ENCODE data around the gene MYO1D.

MYO1D gene

DNA sequence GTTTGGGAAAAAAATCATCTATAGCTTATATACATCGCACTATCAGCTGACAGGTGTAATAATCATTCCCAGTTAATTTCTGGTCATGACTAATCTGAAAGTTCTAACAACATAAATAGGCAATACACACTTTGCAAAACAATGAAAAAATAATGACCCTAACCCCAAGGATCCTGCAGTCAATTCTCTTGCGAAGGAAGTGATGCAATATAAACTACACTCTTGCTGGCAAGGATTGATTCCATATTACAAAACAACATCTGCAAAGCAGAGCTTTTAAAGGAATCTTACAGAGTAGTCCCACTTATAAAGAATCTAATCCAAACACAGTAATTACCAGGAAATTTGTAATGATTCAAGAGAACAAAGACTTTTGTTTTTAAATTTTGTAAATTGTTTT is 73.4 kb downstream of the MYO1D start:
- DNase-seq (ENCODE audit: extremely low read depth, low read depth), result peak; percentile 32
- TF ChIP-seq, protein P1, sequence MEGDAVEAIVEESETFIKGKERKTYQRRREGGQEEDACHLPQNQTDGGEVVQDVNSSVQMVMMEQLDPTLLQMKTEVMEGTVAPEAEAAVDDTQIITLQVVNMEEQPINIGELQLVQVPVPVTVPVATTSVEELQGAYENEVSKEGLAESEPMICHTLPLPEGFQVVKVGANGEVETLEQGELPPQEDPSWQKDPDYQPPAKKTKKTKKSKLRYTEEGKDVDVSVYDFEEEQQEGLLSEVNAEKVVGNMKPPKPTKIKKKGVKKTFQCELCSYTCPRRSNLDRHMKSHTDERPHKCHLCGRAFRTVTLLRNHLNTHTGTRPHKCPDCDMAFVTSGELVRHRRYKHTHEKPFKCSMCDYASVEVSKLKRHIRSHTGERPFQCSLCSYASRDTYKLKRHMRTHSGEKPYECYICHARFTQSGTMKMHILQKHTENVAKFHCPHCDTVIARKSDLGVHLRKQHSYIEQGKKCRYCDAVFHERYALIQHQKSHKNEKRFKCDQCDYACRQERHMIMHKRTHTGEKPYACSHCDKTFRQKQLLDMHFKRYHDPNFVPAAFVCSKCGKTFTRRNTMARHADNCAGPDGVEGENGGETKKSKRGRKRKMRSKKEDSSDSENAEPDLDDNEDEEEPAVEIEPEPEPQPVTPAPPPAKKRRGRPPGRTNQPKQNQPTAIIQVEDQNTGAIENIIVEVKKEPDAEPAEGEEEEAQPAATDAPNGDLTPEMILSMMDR (IDR thresholded peaks at IDR 0.05; ENCODE audit: low read depth, low read length, missing control alignments), result no peak
- H3K4me3 ChIP-seq (replicated peaks; ENCODE audit: low read depth, low read length), result no peak overlapping the region

DNA sequence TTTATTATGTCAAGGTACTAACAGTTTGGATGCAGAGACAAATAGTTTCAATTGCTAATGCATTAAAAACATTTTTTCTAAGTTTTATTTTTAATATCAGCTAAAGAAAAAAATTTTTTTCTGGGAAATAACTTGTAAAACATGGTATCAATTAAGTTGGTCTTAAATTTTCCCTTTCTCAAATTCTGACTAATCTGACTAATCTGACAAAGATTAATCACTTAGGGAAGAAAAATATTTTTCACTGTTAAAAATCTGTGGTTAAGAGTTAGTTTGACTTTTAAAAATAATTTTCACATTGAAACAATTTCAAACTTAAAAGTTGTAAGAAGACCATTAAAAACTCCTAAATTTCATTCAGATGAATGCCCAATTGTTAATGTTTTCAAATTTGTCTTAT is 74.6 kb downstream of the MYO1D start:
- no peak overlapping the region for H3K4me3 ChIP-seq (replicated peaks; ENCODE audit: low read depth, low read length)
- DNase-seq (ENCODE audit: extremely low read depth, low read depth), result no peak
- TF ChIP-seq, protein P1 (IDR thresholded peaks at IDR 0.05; ENCODE audit: low read depth, low read length, missing control alignments), result no peak

DNA sequence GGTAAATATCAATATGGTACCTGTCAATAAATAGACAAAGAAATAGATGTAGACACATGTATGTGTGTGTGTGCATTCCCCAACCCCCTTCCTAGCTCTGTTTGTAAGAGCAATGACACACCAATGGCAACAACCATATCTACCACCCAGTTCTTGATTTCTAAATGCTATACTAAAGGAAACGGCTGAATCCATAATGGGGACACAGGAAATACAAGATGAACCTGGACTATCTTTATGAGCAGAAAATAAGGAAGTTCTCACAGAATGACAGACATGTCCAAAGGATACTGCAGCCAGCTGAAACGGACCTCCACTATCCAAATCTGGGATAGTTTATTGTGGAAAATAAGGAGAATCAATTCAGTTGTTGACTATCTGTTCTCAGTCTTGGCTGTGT is 75.3 kb downstream of the MYO1D start:
- no peak for DNase-seq (ENCODE audit: extremely low read depth, low read depth)
- H3K4me3 ChIP-seq (replicated peaks; ENCODE audit: low read depth, low read length), result no peak overlapping the region

DNA sequence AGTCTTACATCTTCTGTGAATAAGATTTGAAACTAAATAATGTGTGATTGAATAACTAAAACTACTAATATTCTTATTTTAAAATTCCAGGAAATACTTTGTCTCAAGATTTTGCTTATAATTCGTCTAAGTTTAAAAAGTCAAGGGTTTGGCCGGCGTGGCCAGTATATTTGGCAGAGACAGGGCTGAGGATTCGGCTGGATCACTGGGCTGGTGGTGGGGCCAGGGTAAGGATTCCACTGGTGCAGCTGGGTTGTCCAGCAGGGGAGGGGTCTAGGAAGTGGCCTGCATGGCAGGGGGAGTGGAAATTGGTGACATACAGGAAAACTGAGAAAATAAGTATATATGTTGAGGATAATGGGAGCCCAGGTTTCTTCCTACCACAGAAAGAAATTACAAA is 75.7 kb downstream of the MYO1D start:
- DNase-seq (ENCODE audit: extremely low read depth, low read depth), result no peak
- no peak overlapping the region for H3K4me3 ChIP-seq (replicated peaks; ENCODE audit: low read depth, low read length)
- TF ChIP-seq, protein P1 (IDR thresholded peaks at IDR 0.05; ENCODE audit: low read depth, low read length, missing control alignments), result no peak

More for the DNA sequence above, 75.3 kb downstream of the MYO1D start:
- TF ChIP-seq, protein P1 (IDR thresholded peaks at IDR 0.05; ENCODE audit: low read depth, low read length, missing control alignments), result no peak

DNA sequence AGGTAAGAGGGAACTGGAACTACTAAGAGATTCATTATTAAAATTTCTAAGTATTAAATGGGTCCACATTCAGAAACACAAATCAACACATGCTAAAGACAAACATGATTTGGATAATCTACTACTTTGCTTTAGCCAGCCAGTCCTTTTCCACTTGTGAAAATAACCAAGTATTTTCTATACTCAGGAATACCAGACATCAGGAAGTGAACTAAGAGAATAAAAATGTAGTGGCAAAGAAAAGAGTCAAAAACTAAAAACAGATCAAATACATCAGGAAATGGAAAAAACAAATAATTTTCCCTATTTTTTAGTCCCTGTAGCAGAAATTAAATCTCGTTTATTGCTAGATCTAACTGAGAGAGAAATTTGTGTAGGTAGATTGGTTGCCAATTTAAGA is 78.0 kb downstream of the MYO1D start:
- no peak for DNase-seq (ENCODE audit: extremely low read depth, low read depth)
- TF ChIP-seq, protein P1 (IDR thresholded peaks at IDR 0.05; ENCODE audit: low read depth, low read length, missing control alignments), result no peak
- H3K4me3 ChIP-seq (replicated peaks; ENCODE audit: low read depth, low read length), result no peak overlapping the region

DNA sequence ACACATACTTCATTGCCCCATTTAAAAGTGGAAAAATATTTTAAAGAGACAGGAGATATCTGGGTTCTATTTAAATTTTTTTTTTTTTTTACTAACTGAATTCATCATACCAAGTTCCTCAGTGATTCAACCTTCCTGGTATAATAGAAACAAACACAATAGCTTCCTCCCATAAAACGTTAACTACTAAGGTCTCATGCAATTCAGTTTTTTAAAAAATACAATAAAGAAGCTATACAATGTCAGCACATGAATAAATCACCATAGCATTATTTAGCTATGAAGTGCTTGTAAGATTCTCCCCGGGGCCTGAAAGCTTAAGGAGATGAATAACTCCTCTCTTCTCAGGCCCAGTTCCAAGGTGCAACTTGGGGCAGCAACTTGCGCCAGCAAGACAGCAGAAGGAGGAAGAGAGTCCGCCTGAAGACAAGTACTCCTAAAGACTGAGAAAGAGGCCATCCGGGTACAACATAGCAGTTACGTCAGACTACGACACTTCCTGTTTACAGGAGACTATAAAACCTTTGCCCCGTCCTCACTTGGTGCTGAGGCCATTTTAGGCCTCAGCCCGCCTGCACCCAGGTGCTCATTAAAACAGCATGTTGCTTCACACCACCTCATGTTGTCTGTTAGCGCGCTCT is 81.5 kb downstream of the MYO1D start:
- no peak for DNase-seq (ENCODE audit: extremely low read depth, low read depth)
- no peak overlapping the region for H3K4me3 ChIP-seq (replicated peaks; ENCODE audit: low read depth, low read length)
- TF ChIP-seq, protein P1 (IDR thresholded peaks at IDR 0.05; ENCODE audit: low read depth, low read length, missing control alignments), result no peak
